Measurements from ENCODE around the gene SNRPB.
"Not testable (repeated sequence)": the region's sequence is repeated elsewhere in the genome, so short reads cannot be mapped to it uniquely, and the experiment has no call there.

Gene SNRPB

GRCh38 chr20:2502808-2503384, 32.3 kb upstream of the SNRPB start:
- H3K4me3 ChIP-seq; DNase-seq (ENCODE audit: low spot score in 2 of 2); H3K9me3 ChIP-seq; H3K27me3 ChIP-seq (ENCODE audit: low read depth); in situ Hi-C loops (cut with MboI; ENCODE audit: low sequenced_read_pairs); H3K4me1 ChIP-seq: not testable (repeated sequence)
- peaks cover 17% of the 10 kb centered on the region for H3K36me3 ChIP-seq (replicated peaks)

- H3K9me3 ChIP-seq: no peaks in the 10 kb centered on the region
- in situ Hi-C loops (cut with MboI; ENCODE audit: low sequenced_read_pairs): no loop called here
- no peak for DNase-seq (ENCODE audit: low spot score in 2 of 2)
- H3K4me3 ChIP-seq: no peak overlapping the region
- H3K27me3 ChIP-seq (ENCODE audit: low read depth): no peaks in the 10 kb centered on the region
- H3K36me3 ChIP-seq (replicated peaks): peaks cover 61% of the 10 kb centered on the region
- H3K4me1 ChIP-seq: no peaks in the 10 kb centered on the region
These were observed 15.1 kb upstream of the SNRPB start for GRCh38 chr20:2485661-2486060.

GRCh38 chr20:2485080-2485479, 14.5 kb upstream of the SNRPB start:
- Histone ChIP-seq H3K36me3 (replicated peaks) (peaks cover 61% of the 10 kb centered on the region), H3K4me3 (no peak overlapping the region), H3K9me3 (no peaks in the 10 kb centered on the region), H3K27me3 (ENCODE audit: low read depth) (no peaks in the 10 kb centered on the region), H3K4me1 (no peaks in the 10 kb centered on the region)
- no peak for DNase-seq (ENCODE audit: low spot score in 2 of 2)
- in situ Hi-C loops (cut with MboI; ENCODE audit: low sequenced_read_pairs): no loop called here

- in situ Hi-C loops (cut with MboI; ENCODE audit: low sequenced_read_pairs): no loop called here
- Histone ChIP-seq H3K9me3 (no peaks in the 10 kb centered on the region), H3K36me3 (replicated peaks) (peaks cover 50% of the 10 kb centered on the region)
These were observed 12.9 kb upstream of the SNRPB start for GRCh38 chr20:2483504-2483903.

GRCh38 chr20:2480381-2480780, 9.8 kb upstream of the SNRPB start:
- Histone ChIP-seq H3K9me3 (no peaks in the 10 kb centered on the region), H3K36me3 (replicated peaks) (peaks cover 23% of the 10 kb centered on the region), H3K27me3 (ENCODE audit: low read depth) (no peaks in the 10 kb centered on the region), H3K4me3 (no peak overlapping the region), H3K4me1 (peaks cover under 1% of the 10 kb centered on the region; the same call in 1 of the 2 replicates)
- DNase-seq (ENCODE audit: low spot score in 2 of 2): no peak
- in situ Hi-C loops (cut with MboI; ENCODE audit: low sequenced_read_pairs): no loop called here

More at GRCh38 chr20:2483504-2483903, 12.9 kb upstream of the SNRPB start:
- DNase-seq (ENCODE audit: low spot score in 2 of 2): no peak
- Histone ChIP-seq H3K4me1 (no peaks in the 10 kb centered on the region), H3K27me3 (ENCODE audit: low read depth) (no peaks in the 10 kb centered on the region), H3K4me3 (no peak overlapping the region)

GRCh38 chr20:2476742-2477615, 6.4 kb upstream of the SNRPB start:
- no peak for DNase-seq (ENCODE audit: low spot score in 2 of 2)
- Histone ChIP-seq H3K9me3 (no peaks in the 10 kb centered on the region), H3K36me3 (replicated peaks) (peaks cover 4% of the 10 kb centered on the region; the same call in 1 of the 2 replicates), H3K4me1 (peaks cover 8% of the 10 kb centered on the region), H3K4me3 (no peak overlapping the region), H3K27me3 (ENCODE audit: low read depth) (no peaks in the 10 kb centered on the region)
- in situ Hi-C loops (cut with MboI; ENCODE audit: low sequenced_read_pairs): no loop called here

GRCh38 chr20:2475850-2476741, 5.5 kb upstream of the SNRPB start:
- DNase-seq (ENCODE audit: low spot score in 2 of 2): no peak
- no peaks in the 10 kb centered on the region for H3K27me3 ChIP-seq (ENCODE audit: low read depth)
- in situ Hi-C loops (cut with MboI; ENCODE audit: low sequenced_read_pairs): no loop called here
- peaks cover 11% of the 10 kb centered on the region for H3K4me1 ChIP-seq
- H3K4me3 ChIP-seq: no peak overlapping the region
- no peaks in the 10 kb centered on the region; the same call in 1 of the 2 replicates for H3K36me3 ChIP-seq (replicated peaks)
- H3K9me3 ChIP-seq: no peaks in the 10 kb centered on the region

GRCh38 chr20:2473516-2473915, 2.9 kb upstream of the SNRPB start:
- in situ Hi-C loops (cut with MboI; ENCODE audit: low sequenced_read_pairs): no loop called here
- H3K27me3 ChIP-seq (ENCODE audit: low read depth): no peaks in the 10 kb centered on the region
- H3K36me3 ChIP-seq (replicated peaks): peaks cover 18% of the 10 kb centered on the region
- DNase-seq (ENCODE audit: low spot score in 2 of 2): no peak
- peaks cover 17% of the 10 kb centered on the region for H3K4me1 ChIP-seq
- no peak overlapping the region for H3K4me3 ChIP-seq
- no peaks in the 10 kb centered on the region for H3K9me3 ChIP-seq

GRCh38 chr20:2469991-2470422, 582 bp downstream of the SNRPB start:
- H3K27me3 ChIP-seq (ENCODE audit: low read depth): no peaks in the 10 kb centered on the region
- in situ Hi-C loops (cut with MboI; ENCODE audit: low sequenced_read_pairs): no loop called here

GRCh38 chr20:2468581-2469407, 1.8 kb downstream of the SNRPB start:
- no peaks in the 10 kb centered on the region for H3K27me3 ChIP-seq (ENCODE audit: low read depth)
- in situ Hi-C loops (cut with MboI; ENCODE audit: low sequenced_read_pairs): no loop called here
- H3K36me3 ChIP-seq (replicated peaks): peaks cover 65% of the 10 kb centered on the region
- no peak for DNase-seq (ENCODE audit: low spot score in 2 of 2)
- H3K9me3 ChIP-seq: no peaks in the 10 kb centered on the region
- peaks cover 9% of the 10 kb centered on the region for H3K4me1 ChIP-seq
- H3K4me3 ChIP-seq: peak overlapping the region; percentile 95

More at GRCh38 chr20:2469991-2470422, 582 bp downstream of the SNRPB start:
- Histone ChIP-seq H3K9me3 (no peaks in the 10 kb centered on the region), H3K4me1 (peaks cover 13% of the 10 kb centered on the region), H3K4me3 (peak overlapping the region; percentile 95), H3K36me3 (replicated peaks) (peaks cover 53% of the 10 kb centered on the region)
- DNase-seq (ENCODE audit: low spot score in 2 of 2): peak; percentile 33 to 67

GRCh38 chr20:2467412-2467811, 3.2 kb downstream of the SNRPB start:
- H3K36me3 ChIP-seq (replicated peaks): peaks cover 79% of the 10 kb centered on the region
- in situ Hi-C loops (cut with MboI; ENCODE audit: low sequenced_read_pairs): no loop called here

GRCh38 chr20:2465100-2465499, 5.5 kb downstream of the SNRPB start:
- in situ Hi-C loops (cut with MboI; ENCODE audit: low sequenced_read_pairs): no loop called here

More at GRCh38 chr20:2467412-2467811, 3.2 kb downstream of the SNRPB start:
- Histone ChIP-seq H3K4me3 (no peak overlapping the region), H3K4me1 (peaks cover 9% of the 10 kb centered on the region), H3K9me3 (no peaks in the 10 kb centered on the region), H3K27me3 (ENCODE audit: low read depth) (no peaks in the 10 kb centered on the region)
- no peak for DNase-seq (ENCODE audit: low spot score in 2 of 2)

More at GRCh38 chr20:2465100-2465499, 5.5 kb downstream of the SNRPB start:
- Histone ChIP-seq H3K4me3 (no peak overlapping the region), H3K36me3 (replicated peaks) (peaks cover 99% of the 10 kb centered on the region), H3K27me3 (ENCODE audit: low read depth) (no peaks in the 10 kb centered on the region), H3K4me1 (peaks cover 4% of the 10 kb centered on the region; the same call in 1 of the 2 replicates), H3K9me3 (no peaks in the 10 kb centered on the region)
- DNase-seq (ENCODE audit: low spot score in 2 of 2): no peak

Measured in HAP-1 (cell line).